ENCODE measurements around the gene DLEC1. TPM values are rescaled to one million over a fixed set of nuclear protein-coding genes. Genes with fewer than 3 reads are reported as not detected.
"Not testable (repeated sequence)": the region's sequence is repeated elsewhere in the genome, so short reads cannot be mapped to it uniquely, and the experiment has no call there.

DLEC1 gene
- total RNA-seq, 2 experiments from 2014 or later, result 0.20 to 0.36 TPM

DNA sequence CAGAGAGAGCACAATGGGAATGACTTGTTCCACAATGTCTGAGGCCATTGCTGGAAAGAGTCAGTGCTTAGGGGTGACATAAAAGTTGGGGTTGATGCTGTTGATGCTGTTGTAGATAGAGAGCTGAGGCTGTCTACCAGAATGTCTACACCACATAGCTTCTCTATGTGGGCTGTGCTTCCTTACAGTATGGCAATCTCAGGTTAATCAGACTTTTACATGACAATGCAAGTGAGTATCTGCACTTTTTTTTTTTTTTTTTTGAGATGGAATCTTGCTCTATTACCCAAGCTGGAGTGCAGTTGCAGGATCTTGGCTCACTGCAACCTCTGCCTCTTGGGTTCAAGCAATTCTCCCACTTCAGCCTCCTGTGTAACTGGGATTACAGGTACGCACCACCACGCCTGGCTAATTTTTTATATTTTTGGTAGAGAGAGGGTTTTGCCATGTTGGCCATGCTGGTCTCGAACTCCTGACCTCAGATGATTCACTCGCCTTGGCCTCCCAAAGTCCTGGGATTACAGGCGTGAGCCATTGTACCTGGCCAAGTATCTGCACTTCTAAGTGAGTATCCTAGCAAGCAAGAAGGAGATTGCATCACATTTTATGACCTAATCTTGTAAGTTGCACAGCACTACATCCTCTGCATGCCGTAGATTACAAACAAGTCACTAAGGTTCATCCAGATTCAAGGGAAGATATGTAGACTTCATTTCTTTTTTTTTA lies 28.7 kb downstream of the DLEC1 start:
- no peak overlapping the region for H3K4me3 Mint-ChIP-seq
- H3K36me3 Mint-ChIP-seq (ENCODE audit: low read depth), result peaks cover 2% of the 10 kb centered on the region
- no peaks in the 10 kb centered on the region for H3K4me1 Mint-ChIP-seq (ENCODE audit: low read depth)
- ATAC-seq (no peak), DNase-seq (no peak)
- no peaks in the 10 kb centered on the region for H3K9me3 Mint-ChIP-seq
- CTCF ChIA-PET, result no interaction called here
- POLR2A ChIA-PET, result no interaction called here
- H3K27ac Mint-ChIP-seq, result no peak overlapping the region
- intact Hi-C loops (cut with micrococcal nuclease), result no loop called here
- TF ChIP-seq, protein P1, sequence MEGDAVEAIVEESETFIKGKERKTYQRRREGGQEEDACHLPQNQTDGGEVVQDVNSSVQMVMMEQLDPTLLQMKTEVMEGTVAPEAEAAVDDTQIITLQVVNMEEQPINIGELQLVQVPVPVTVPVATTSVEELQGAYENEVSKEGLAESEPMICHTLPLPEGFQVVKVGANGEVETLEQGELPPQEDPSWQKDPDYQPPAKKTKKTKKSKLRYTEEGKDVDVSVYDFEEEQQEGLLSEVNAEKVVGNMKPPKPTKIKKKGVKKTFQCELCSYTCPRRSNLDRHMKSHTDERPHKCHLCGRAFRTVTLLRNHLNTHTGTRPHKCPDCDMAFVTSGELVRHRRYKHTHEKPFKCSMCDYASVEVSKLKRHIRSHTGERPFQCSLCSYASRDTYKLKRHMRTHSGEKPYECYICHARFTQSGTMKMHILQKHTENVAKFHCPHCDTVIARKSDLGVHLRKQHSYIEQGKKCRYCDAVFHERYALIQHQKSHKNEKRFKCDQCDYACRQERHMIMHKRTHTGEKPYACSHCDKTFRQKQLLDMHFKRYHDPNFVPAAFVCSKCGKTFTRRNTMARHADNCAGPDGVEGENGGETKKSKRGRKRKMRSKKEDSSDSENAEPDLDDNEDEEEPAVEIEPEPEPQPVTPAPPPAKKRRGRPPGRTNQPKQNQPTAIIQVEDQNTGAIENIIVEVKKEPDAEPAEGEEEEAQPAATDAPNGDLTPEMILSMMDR (IDR thresholded peaks at IDR 0.05), result no peak
- no peaks in the 10 kb centered on the region for H3K27me3 Mint-ChIP-seq

DNA sequence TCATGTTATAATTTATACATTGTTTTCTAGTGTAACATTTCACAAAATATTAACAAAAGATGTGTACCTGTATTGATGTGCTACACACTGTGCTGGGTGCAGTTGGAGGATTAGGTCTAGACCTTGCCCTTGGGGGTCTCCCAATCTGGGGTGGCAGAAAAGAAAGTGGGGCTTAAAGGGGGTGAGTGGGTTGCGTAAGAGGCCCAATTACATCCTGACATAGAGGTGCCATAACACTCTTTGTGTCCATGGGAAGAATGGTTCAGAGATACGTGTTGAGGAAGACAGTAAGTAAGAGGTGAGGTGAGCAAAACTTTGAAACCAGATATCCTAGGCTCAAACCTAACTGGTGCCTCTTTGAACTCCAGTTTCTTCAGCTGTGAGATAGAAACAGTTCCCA lies 31.0 kb downstream of the DLEC1 start:
- CTCF ChIA-PET, result no interaction called here
- Mint-ChIP-seq H3K36me3 (ENCODE audit: low read depth) (peaks cover 2% of the 10 kb centered on the region), H3K27me3 (no peaks in the 10 kb centered on the region), H3K27ac (no peak overlapping the region), H3K4me3 (no peak overlapping the region), H3K4me1 (ENCODE audit: low read depth) (no peaks in the 10 kb centered on the region), H3K9me3 (no peaks in the 10 kb centered on the region)
- TF ChIP-seq, protein P1 (IDR thresholded peaks at IDR 0.05), result no peak
- intact Hi-C loops (cut with micrococcal nuclease), result no loop called here
- DNase-seq (no peak), ATAC-seq (no peak)
- POLR2A ChIA-PET, result no interaction called here

DNA sequence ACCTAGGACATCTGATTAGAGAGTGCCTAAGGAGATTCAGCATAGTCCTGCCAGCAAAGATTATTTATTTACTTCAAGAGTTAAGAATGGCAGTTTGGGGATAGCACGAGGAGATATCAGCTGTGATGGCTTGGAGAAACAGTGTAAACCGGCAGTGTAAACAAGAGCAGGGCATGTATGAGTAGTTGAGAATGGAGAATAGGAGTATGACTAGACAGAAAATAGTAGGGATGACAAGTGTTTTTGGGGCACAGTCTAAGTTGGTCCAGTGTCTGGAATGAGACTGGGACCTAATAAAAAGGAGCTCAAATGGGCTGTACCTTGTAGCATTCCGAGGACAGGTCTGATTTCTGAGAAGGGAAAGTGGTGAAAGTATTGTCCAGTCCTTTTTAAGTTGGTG lies 38.1 kb downstream of the DLEC1 start:
- H3K27me3 Mint-ChIP-seq; CTCF ChIA-PET; POLR2A ChIA-PET; H3K36me3 Mint-ChIP-seq (ENCODE audit: low read depth); DNase-seq; ATAC-seq; H3K4me1 Mint-ChIP-seq (ENCODE audit: low read depth); H3K4me3 Mint-ChIP-seq; H3K9me3 Mint-ChIP-seq; H3K27ac Mint-ChIP-seq; intact Hi-C loops (cut with micrococcal nuclease): not testable (repeated sequence)

DNA sequence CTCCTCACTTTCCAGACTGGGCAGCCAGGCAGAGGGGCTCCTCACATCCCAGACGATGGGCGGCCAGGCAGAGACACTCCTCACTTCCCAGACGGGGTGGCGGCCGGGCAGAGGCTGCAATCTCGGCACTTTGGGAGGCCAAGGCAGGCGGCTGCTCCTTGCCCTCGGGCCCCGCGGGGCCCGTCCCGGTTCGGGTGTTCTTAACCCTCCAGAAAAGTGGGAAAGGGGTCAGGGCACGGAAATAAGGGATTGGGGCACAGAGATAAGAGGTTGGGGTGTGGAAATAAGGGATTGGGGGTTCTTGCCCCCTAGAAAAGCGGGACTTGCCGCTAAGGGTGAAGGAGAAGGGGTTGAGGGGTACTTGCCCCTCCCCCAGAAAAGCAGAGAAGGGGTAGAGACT lies 43.3 kb downstream of the DLEC1 start:
- POLR2A ChIA-PET, result not testable (repeated sequence)

DNA sequence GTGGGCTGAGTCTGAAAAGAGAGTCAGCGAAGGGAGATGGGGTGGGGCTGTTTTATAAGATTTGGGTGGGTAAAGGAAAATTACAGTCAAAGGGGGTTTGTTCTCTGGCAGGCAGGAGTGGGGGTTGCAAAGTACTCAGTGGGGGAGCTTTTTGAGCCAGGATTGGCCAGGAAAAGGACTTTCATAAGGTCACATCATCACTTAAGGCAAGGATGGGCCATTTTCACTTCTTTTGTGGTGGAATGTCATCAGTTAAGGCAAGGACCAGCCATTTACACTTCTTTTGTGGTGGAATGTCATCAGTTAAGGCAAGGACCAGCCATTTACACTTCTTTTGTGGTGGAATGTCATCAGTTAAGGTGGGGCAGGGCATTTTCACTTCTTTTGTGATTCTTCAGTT lies 44.2 kb downstream of the DLEC1 start:
- not testable (repeated sequence) for ATAC-seq; H3K4me1 Mint-ChIP-seq (ENCODE audit: low read depth)

More for the DNA sequence above, 43.3 kb downstream of the DLEC1 start:
- DNase-seq; H3K27me3 Mint-ChIP-seq; H3K4me3 Mint-ChIP-seq; ATAC-seq; H3K27ac Mint-ChIP-seq; H3K36me3 Mint-ChIP-seq (ENCODE audit: low read depth); intact Hi-C loops (cut with micrococcal nuclease); CTCF ChIA-PET; H3K4me1 Mint-ChIP-seq (ENCODE audit: low read depth): not testable (repeated sequence)
- peaks cover 14% of the 10 kb centered on the region for H3K9me3 Mint-ChIP-seq

DNA sequence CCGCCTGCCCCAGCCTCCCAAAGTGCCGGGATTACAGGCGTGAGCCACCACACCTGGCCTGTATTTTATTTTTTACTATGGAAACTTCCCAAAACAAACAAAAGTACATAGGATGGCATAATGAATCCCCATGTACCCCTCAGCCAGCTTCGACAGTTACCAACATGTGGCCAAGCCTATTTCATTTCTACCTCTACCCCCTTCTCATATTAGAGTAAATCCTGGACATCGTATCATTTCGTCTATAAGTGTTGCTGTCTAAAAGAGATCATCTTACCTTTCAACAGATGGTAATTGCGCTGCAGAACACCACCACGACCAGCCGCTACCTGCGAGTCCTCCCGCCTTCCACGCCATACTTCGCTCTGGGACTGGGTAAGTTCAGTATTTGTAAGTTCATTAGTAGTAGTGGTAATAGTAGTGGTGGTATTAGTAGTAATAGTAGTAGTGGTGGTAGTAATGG lies 44.9 kb downstream of the DLEC1 start:
- Mint-ChIP-seq H3K4me1 (ENCODE audit: low read depth) (no peaks in the 10 kb centered on the region), H3K9me3 (peaks cover 14% of the 10 kb centered on the region), H3K4me3 (no peak overlapping the region), H3K27ac (no peak overlapping the region), H3K27me3 (no peaks in the 10 kb centered on the region), H3K36me3 (ENCODE audit: low read depth) (no peaks in the 10 kb centered on the region)
- POLR2A ChIA-PET, result no interaction called here
- CTCF ChIA-PET, result no interaction called here
- ATAC-seq, result no peak
- TF ChIP-seq, protein P1 (IDR thresholded peaks at IDR 0.05), result no peak
- peak; percentile 31 for DNase-seq
- intact Hi-C loops (cut with micrococcal nuclease), result no loop called here

More for the DNA sequence above, 44.2 kb downstream of the DLEC1 start:
- POLR2A ChIA-PET; intact Hi-C loops (cut with micrococcal nuclease); DNase-seq; H3K27me3 Mint-ChIP-seq; CTCF ChIA-PET; H3K27ac Mint-ChIP-seq; H3K36me3 Mint-ChIP-seq (ENCODE audit: low read depth); H3K4me3 Mint-ChIP-seq: not testable (repeated sequence)
- H3K9me3 Mint-ChIP-seq, result peaks cover 14% of the 10 kb centered on the region

Data from activated CD8-positive, alpha-beta T cell treated with anti-CD3 and anti-CD28 coated beads for 36 hours (primary cell).